Smooth muscle cell of the brain vasculature (primary cell): ENCODE data around the gene DMRTC2.
A peak's percentile ranks its signal among the peaks of the same experiment; 100 is the strongest.

Experiments used
- DNase-seq: peaks from one replicate; pipeline ENCODE4 v3.0.0-alpha.2; 2012; ENCODE audit warnings: low read depth, low spot score

Gene DMRTC2

GRCh38 chr19:41847351-41848105 is 2.7 kb downstream of the DMRTC2 start:
- no peak for DNase-seq

GRCh38 chr19:41848666-41849065 is 3.8 kb downstream of the DMRTC2 start:
- DNase-seq: no peak

GRCh38 chr19:41849067-41849466 is 4.2 kb downstream of the DMRTC2 start:
- DNase-seq: no peak

- no peak for DNase-seq
These were observed 5.5 kb downstream of the DMRTC2 start for GRCh38 chr19:41850381-41850780.

GRCh38 chr19:41851456-41851855 is 6.6 kb downstream of the DMRTC2 start:
- no peak for DNase-seq

- DNase-seq: no peak
These were observed 8.5 kb downstream of the DMRTC2 start for GRCh38 chr19:41853344-41853743.

- no peak for DNase-seq
These were observed 8.9 kb downstream of the DMRTC2 start for GRCh38 chr19:41853768-41854167.

- DNase-seq: no peak
These were observed 14.4 kb downstream of the DMRTC2 start for GRCh38 chr19:41859213-41859617.

GRCh38 chr19:41859618-41860418 is 15.0 kb downstream of the DMRTC2 start, which contains the start of gene RPS19:
Gene RPS19 (plus strand): TSS chr19:41860255. CDS start chr19:41860775, 520 bp downstream.
- DNase-seq: peak; percentile 96

- no peak for DNase-seq
These were observed 15.7 kb downstream of the DMRTC2 start for GRCh38 chr19:41860419-41861115.

GRCh38 chr19:41861116-41861768 is 16.4 kb downstream of the DMRTC2 start:
- DNase-seq: no peak

- DNase-seq: no peak
These were observed 17.0 kb downstream of the DMRTC2 start for GRCh38 chr19:41861846-41862245.

- no peak for DNase-seq
These were observed 17.7 kb downstream of the DMRTC2 start for GRCh38 chr19:41862445-41862986.

GRCh38 chr19:41863209-41863931 is 18.5 kb downstream of the DMRTC2 start:
- DNase-seq: no peak

GRCh38 chr19:41864374-41864773 is 19.5 kb downstream of the DMRTC2 start:
- DNase-seq: no peak

- no peak for DNase-seq
These were observed 21.4 kb downstream of the DMRTC2 start for GRCh38 chr19:41866284-41866683.

GRCh38 chr19:41868120-41868988 is 23.5 kb downstream of the DMRTC2 start:
- no peak for DNase-seq

- DNase-seq: no peak
These were observed 24.1 kb downstream of the DMRTC2 start for GRCh38 chr19:41868989-41869300.

GRCh38 chr19:41869374-41869955 is 24.6 kb downstream of the DMRTC2 start:
- DNase-seq: no peak
